LNCAP (cell line): ENCODE results near the gene UBL5.

Source experiments
- CTCF ChIP-seq: fragments of 450-650 bp; IDR thresholded peaks from 2 replicates; pipeline ENCODE4 v1.5.1; 2017; ENCODE audit warnings: mild to moderate bottlenecking

The UBL5 gene

GRCh38 chr19:9792206-9793070 lies 35.3 kb upstream of the UBL5 start:
- TF ChIP-seq CTCF = no peak

GRCh38 chr19:9793071-9793591 lies 34.6 kb upstream of the UBL5 start:
- no peak for TF ChIP-seq CTCF

GRCh38 chr19:9796113-9796773 lies 31.5 kb upstream of the UBL5 start:
- TF ChIP-seq CTCF = peak; percentile 81

GRCh38 chr19:9797871-9798270 lies 29.8 kb upstream of the UBL5 start:
- no peak for TF ChIP-seq CTCF

- TF ChIP-seq CTCF = no peak
Observed at GRCh38 chr19:9799162-9799561, 28.6 kb upstream of the UBL5 start.

- no peak for TF ChIP-seq CTCF
Observed at GRCh38 chr19:9801976-9802375, 25.7 kb upstream of the UBL5 start.

GRCh38 chr19:9806803-9807202 lies 20.9 kb upstream of the UBL5 start:
- TF ChIP-seq CTCF = no peak
